Measurements from ENCODE around the gene ADGRE2.
"Not testable (repeated sequence)": the region's sequence is repeated elsewhere in the genome, so short reads cannot be mapped to it uniquely, and the experiment has no call there.

Gene ADGRE2

DNA sequence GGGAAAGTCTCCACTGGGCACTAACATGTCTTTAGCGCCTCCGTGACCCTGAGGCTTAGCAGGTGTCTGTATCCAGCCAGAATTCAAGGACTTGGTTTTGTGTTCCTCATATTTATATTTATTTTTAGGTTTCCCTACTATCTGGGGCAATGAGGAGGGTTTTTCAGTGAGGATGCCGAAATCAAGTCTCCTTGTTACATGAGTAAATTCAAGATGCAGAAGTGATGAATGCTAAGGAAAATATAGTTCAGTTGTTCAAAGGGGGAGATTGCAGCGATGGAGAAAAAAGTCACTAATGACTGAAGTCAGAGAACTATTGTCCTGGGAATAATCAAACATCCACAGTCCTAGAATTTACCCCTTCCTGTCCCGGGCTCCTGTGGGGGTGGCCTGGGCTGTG, 791 bp upstream of the ADGRE2 start:
- DNase-seq, result no peak

DNA sequence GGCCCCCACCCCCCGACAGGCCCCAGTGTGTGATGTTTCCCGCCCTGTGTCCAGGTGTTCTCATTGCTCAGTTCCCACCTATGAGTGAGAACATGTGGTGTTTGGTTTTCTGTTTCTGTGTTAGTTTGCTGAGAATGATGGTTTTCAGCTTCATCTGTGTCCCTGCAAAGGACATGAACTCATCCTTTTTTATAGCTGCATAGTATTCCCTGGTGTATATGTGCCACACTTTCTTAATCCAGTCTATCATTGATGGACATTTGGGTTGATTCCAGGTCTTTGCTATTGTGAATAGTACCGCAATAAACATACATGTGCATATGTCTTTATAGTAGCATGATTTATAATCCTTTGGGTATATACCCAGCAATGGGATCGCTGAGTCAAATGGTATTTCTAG, 715 bp downstream of the ADGRE2 start:
- not testable (repeated sequence) for DNase-seq

DNA sequence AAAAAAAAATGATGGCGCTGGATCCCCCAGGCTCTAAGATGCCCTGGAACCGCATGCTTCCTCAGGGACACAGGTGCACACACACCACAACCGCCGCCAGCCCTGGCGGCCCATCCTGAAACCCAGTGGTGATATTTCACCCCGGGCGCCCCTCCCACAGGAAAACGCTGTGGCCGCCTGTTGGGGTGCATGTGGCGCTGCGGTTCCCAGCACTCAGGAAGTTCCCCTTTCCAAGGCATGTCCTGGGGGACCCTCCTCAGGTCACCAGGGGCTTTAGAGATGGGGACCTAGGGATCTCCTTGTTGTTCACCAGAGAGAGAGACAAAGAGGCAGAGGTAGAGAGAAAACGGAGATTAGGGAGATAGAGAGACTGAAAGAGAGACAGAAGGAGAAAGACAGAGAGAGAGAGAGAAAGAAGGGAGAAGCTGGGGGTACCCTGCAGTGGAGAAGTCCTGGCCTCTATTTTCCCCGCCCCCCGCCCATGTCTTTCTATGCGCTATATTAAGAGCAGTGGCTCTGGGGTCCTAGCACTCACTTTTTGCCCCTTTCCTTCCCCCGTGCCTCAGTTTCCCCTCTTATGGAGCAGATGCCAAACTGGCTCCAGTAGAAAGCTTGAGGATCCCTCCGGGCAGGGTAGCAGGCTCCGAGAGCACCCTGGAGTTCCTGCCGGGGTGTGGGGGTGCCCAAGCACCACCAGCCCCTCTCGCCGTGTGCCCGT, 2.3 kb downstream of the ADGRE2 start:
- peak in 6 of 14 donors; percentile 0 to 14 (median 8) for DNase-seq

DNA sequence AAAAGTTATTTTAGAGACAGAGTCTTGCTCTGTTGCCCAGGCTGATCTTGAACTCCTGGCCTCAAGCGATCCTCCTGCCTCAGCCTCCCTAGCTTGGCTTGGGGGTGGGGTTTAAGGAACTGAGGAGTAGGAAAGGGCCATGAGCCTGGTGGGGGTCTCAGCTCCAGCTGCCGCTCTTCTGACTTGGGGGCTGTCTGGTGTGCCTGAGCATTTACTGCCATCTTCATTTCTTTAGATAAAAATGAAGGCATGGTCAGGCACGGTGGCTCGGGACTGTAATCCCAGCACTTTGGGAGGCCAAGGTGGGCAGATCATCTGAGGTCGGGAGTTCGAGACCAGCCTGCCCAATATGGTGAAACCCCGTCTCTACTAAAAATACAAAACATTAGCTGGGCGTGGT, 3.0 kb downstream of the ADGRE2 start:
- not testable (repeated sequence) for DNase-seq

DNA sequence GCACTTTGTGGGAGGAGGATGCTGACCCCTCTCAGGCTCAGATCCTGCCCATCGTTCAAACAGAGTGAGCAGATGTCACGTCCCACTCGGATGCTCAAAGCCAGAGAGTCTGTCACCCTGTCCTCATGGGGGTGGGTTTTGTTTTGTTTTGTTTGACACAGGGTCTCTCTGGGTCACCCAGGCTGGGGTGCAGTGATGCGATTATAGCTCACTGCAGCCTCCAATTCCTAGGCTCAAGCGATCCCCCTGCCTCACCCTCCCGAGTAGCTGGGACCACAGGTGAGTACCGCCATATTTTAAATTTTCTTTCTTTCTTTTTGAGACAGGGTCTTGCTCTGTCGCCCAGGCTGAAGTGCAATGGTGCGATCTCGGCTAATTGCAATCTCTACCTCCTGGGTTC, 4.0 kb downstream of the ADGRE2 start:
- no peak for DNase-seq

DNA sequence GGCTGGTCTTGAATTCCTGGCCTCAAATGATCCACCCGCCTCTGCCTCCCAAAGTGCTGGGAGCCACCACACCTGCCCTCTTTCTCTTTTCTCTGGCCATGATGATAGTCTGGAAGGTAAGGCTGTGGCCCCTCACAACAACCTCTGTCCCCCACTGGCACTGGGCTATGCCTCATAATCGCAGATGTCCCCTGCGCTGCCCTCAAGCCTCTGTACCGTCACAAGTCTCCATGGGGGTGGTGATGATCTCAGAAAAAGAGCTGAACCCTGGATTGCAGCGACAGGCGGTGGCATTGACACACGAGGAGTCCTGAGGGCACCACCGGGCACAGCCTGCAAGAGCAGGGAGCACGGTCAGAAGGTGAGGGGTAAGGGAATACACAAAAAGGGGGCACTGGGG, 4.6 kb downstream of the ADGRE2 start:
- not testable (repeated sequence) for DNase-seq

DNA sequence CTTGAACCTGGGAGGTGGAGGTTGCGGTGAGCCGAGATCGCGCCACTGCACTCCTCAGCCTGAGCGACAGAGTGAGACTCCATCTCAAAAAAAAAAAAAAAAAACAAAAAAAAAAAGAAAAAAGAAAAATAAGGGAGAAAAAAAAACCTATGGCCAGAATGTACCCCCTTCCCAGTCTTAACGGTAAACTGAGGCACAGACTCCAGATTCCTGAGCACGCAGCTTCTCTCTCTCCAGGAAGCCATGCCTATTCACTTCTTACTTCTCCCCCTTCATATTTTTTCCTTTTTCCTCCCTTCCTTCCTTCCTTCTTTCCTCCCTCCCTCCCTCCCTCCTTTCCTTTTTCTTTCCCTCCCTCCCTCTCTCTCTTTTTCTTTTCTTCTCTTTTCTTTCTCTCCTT, 5.4 kb downstream of the ADGRE2 start:
- no peak for DNase-seq

DNA sequence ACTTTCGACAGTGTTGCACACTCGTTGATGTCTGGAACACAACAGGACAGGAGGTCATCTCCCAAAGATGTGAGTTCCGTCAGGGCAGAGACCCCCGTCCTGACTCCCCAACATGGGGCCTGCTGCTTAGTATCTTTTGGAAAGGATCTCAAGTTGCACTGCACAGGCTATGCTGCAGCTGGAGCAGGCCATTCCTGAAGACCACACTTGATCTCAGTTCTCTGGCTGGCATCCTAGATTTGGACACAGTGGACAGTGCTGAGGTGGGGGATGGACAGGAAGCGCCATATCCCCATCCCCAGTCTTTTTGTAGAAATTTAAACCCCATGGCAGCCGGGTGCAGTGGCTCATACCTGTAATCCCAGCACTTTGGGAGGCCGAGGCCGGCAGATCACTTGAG, 5.9 kb downstream of the ADGRE2 start:
- no peak for DNase-seq

DNA sequence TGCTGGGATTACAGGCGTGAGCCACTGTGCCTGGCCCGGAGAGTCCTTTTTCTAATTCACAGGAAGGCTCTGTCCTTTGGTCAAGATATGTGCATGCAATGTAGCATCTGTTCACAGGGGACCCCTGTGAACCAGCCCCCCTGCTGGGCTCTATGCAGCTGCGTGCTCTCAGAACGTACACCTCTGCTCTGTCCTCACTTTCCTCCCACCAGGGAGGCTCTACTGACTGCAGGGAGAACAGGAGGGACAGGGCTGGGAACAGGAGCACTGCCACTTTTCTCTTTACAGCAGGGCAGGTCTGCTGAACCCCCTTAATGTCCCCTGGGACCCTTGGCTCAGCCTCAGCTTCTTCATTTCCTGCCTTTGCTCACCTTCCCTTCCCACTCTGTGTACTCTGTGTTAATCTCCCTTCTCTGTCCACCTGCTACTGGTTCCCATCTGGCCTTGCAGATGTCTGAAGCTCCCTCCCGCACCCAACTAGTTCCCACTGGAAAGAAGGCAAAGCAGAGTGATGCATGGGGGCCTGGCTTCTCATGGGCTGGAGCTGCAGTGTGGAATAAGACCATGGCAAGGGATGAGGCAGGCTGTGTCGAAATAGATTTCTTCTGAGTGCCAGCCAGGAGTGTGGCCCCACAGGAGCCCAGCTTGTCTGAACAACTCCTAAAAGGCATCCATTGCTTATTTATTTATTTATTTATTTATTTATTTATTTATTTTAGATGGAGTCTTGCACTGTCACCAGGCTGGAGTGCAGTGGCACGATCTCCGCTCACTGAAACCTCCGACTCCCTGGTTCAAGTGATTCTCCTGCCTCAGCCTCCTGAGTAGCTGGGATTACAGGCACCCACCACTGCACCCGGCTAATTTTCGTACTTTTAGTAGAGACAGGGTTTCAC, 7.2 kb downstream of the ADGRE2 start:
- DNase-seq, result no peak

DNA sequence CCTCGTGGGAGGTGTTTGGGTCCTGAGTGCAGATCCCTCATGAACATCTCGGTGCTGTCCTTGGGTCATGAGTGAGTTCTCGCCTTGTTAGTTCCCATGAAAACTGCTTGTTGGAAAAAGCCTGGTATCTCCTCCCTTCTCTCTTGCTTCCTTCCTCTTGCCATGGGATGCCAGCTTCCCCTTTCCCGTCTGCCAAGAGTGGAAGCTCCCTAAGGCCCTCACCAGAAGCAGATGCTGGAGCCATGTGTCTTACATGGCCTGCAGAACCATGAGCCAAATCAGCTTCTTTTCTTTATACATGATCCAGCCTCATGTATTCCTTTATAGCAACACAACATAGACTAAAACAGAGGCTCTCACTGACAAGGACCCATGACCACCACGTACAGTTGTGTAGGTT, 8.2 kb downstream of the ADGRE2 start:
- no peak for DNase-seq

DNA sequence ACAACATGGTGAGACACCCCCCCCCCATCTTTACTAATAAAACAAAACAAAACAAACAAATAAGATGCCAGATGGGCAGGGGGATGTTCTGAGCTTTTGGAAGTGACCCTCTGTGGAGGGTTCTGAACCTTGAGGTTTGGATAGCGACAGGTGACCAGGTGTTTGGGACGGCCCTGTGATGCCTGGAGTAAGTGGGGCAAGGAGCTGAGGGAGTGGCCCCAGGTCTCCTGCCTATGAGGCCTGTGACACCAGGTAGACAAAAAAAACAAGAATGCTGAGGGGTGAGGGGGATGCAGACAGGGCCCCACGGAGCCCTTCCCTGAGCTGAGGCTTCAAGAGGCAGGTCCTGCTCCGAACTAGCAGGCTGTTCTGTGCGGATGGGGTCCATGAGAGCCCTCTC, 9.2 kb downstream of the ADGRE2 start:
- DNase-seq, result no peak

DNA sequence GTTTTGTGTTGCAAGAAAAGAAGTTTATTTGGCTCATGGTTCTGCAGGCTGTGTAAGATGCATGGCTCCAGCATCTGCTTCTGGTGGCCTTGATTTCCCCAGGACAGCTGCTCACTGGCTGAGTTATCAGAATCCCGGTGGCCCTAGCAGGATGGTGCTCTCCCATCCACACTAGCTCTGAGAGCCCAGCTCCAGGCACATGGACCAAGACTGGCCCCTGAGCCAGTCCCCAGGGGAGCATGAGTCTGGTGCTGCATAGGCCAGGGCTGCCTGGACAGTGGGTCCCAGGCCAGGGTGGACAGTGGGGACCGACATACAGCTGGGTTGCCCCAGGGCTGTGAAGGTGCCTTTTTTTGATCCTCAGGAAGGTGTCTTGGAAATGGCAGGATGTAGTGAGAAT, 10.4 kb downstream of the ADGRE2 start:
- DNase-seq, result no peak

DNA sequence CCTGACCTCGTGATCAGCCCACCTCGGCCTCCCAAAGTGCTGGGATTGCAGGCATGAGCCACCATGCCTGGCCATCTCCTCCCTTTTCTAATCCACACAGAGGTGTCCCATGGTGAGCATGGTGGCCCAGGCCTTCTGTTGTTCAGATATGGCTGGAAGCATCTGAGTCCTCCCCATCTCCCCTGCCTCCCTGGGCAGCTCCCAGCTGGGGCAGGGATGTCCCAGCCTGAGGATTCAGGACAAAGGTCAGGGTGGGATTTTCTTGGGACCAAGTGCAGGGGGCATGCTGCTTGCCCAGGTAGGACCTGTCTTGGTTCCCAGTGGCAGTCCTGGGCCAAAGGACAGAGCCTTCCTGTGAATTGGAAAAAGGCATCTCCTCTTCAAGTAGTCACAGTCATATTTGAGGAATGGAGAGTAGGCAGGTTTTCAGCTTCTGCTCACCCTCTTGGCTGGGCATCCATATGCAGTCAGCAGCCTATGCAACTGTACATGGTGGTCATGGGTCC, 10.8 kb downstream of the ADGRE2 start:
- no peak for DNase-seq

DNA sequence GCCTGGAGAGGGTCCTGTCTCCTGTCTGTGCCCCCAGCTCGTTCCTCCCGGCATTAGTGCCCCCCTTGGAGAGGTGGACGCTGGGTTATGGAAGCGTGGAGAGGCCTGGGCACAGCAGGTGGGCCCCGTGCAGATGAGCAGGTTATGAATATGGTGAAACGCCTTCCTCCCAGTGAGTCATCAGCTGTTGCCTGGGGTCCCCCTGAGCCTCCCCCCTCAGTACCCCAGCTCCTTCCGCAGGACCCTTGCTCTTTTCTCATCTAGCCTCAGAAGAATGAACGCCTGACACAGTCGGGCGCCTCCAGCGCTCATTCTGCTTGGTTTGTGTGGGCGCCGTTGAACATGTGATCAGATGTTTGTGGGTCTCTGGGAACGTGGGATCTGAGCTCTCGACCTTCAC, 12.5 kb downstream of the ADGRE2 start:
- DNase-seq, result not testable (repeated sequence)

DNA sequence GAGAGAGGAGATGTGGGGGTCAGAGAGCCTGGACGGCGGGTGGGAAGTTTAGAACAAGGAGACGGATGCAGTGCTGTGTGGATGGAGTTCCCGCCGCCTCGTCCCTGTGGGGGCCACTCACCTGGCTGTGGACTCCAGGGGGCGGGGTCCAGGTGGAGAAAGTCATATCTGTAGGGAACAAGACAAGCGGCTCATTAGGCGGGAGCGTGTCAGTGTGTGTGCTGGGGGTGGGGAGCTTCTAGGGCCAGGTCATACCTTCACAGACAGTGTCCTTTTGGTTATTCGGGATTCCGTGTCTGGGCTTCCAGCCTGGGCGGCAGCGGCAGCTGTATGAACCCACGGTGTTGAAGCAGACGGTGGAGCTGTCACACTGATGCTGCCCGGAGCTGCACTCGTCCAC, 13.0 kb downstream of the ADGRE2 start:
- not testable (repeated sequence) for DNase-seq

DNA sequence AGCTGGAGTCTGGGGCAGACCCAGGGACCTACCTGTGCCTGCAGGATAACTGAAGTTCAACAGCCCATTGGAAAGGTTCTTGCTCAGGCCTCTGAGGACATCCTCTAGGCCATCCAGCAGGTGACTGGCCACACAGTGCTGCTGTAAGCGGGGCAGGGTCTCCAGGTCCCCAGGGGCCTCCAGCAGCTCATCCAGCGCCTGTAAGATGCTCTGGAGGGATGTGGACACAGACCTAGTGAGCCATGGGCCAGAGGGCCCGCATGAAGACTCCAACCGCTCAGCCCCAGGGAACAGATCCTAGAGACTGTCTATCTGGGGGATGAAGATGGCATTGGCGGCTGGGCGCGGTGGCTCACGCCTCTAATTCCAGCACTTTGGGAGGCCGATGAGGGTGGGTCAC, 14.0 kb downstream of the ADGRE2 start:
- DNase-seq, result no peak

DNA sequence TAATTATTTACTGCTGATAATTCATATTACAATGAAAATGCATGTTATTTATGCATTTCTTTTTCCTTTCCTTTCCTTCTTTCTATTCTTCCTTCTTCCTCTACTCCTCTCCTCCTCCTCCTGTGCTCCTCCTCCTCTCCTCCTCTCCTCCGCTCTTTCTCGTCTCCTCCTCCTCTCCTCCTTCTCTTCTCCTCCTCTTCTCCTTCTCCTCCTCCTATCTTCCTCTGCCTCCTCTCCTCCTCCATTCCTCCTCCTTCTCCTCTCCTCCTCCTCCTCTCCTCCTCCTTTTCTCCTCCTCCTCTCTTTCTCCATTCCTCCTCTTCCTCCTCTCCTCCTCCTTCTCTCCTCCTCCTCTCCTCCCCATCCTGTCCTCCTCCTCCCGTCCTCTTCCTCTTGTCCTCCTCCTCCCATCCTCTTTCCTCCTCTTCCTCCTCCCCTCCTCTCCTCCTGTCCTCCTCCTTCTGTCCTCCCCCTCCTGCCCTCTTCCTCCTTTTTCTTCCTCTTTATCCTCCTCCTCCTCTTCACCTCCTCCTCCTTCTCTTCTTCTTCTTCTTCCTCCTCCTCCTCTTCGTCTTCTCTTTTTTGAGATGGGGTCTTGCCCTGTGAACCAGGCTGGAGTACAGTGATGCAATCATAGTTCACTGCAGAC, 14.7 kb downstream of the ADGRE2 start:
- no peak for DNase-seq

DNA sequence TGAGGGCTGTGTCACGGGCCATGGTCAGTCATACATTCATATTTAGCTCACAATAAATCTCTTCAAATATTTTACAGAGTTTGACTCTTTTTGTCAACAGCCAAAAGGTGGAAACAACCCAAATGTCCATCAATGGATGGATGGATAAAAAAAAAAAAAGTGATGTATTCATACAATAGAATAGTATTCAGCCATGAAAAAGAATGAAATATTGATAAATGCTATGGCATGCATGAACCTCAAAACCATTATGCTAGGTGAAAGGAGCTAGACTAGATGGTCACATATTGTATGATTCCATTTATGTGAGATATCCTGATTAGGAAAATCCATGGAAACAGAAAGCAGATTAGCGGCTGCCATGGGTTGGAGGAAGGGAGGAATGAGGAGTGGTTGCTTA, 16.2 kb downstream of the ADGRE2 start:
- no peak for DNase-seq

DNA sequence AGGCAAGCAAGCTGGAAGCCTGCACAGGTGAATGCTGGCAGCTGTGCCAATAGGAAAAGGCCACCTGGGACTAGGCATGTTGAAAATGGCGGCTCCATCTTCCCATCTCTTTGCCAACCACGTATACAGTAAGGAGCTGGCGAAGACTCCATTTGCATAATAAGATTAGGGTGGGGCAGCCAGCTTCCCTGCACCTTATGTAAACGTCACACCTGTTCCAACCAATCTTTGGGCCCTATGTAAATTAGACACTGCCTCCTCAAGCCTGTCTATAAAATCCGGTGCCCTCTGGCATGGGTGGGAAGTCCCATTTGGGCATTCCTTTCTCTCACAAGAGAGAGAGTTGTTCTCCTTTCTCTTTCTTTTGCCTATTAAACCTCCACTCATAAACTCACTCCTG, 16.8 kb downstream of the ADGRE2 start:
- no peak for DNase-seq

DNA sequence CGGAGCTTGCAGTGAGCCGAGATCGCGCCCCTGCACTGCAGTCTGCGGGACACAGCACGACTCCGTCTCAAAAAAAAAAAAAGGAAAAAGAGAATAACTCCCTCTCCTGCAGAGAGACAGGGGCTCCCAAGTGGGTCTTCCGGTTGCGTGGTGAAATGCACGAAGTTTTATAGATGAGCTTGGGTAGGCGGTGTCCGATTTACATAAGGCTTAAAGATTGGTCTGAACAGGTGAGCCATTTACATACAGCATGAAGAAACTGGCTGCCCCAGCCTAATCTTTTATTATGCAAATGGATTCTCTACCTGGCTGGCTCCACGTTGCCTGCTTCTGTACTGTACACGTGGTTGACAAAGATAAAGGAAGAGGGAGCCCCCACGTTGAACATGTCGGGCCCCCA, 19.5 kb downstream of the ADGRE2 start:
- DNase-seq, result no peak

DNA sequence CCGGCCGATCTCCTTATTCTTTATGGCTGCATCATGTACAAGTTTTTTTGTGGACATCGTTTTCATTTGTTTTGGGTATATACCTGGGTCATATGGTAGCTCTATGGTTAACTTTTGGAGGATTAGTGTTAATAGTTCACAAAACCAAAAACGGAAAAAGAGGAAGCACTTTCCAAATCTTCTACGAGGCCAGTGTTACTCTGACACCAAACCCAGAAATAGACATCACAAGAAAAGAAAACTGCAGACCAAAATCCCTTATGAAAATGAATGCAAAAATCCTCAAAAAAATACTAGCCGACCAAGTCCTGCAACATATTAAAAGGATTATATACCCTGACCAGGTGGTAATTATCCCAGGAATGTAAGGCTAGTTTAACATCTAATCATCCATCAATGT, 29.8 kb downstream of the ADGRE2 start:
- no peak for DNase-seq

DNA sequence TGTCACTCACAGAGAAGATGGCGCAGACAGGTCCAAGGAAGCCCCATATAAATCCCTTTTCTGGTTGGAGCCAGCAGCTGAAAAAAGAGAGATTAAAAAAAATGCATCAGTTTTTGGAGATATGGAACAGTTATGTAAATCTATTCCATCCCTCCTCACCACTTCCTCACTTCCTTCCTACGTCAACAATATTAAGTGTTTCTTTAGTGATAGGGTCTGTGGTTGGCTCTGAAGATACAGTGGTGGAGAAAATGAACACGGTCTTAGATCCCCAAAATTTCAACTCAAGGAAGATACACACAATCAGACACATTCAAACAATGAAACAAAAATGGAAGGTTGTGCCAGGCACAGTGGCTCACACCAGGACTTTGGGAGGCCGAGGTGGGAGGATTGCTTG, 31.5 kb downstream of the ADGRE2 start:
- no peak for DNase-seq

DNA sequence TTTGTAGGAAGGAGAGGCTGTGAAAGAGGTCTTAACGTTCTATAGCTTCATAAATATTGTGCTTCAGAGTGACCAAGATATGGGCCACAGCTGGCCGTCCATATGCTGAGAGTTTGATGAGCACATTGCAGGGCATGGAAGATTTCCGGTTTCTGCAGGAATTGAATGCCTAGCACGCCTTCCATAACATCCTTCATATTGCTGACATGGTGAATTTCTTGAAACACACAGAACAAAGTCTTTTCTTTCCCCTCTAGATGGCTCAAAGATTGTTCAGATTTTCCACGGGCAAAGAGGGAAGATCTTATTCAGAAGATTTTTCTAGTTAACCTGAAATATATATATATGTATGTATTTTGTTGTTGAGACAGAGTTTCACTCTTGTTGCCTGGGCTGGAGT, 42.4 kb downstream of the ADGRE2 start:
- no peak for DNase-seq
